22Rv1 (cell line): ENCODE results near the gene RGS3.

Experiments used
- CTCF ChIP-seq: fragments of 450-650 bp; IDR thresholded peaks from 2 replicates; pipeline ENCODE4 v1.5.1; 2017; ENCODE audit warnings: mild to moderate bottlenecking
- ZFX ChIP-seq: fragments of 450-650 bp; IDR thresholded peaks from 2 replicates; pipeline ENCODE4 v1.6.1; 2017; ENCODE audit warnings: antibody characterized with exemption, borderline replicate concordance

DNA sequence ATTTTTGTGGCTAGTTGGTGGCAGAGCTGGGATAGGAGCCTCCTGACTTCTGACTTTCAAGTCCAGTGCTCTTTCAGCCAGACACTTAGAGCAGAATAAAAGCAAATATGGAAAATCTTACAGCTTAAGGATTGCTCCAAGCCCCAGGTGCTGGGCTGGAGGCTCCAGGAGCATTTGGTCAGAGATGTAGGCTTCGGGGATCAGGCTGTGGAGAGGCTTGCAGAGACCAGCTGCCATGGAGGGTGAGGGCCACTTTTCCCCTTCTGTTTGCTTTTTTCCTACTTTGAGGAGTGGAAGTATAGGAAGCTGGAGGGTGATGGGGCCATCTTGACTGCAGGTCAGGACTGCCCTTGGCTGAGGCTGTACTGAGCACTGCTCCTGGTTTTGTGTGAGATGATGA is 58.9 kb downstream of the RGS3 start:
- no peak for TF ChIP-seq CTCF
- no peak for TF ChIP-seq ZFX
